HL-60 (cell line): Measurements from ENCODE around the gene ROR2.

ENCODE experiments used
- DNase-seq, 2 experiments: peaks; one replicate each; pipeline ENCODE4 v3.0.0-alpha.2; 2010 to 2020; ENCODE audit warnings: low read depth in 1 of 2, low spot score in 1 of 2
- H3K27ac ChIP-seq: fragments of 250-450 bp; sonication (Bioruptor Pico); replicated peaks from 2 replicates; pipeline ENCODE4 v1.5.1; 2020; ENCODE audit warnings: mild to moderate bottlenecking, moderate library complexity
- H3K27me3 ChIP-seq: fragments of 250-450 bp; sonication (Bioruptor Pico); 2 replicates; pipeline ENCODE4 v1.5.1; 2021; ENCODE audit warnings: mild to moderate bottlenecking, moderate library complexity; ENCODE audit not compliant: insufficient read depth, poor library complexity, severe bottlenecking
- H3K4me3 ChIP-seq: replicated peaks from 2 replicates; pipeline ENCODE4 v1.5.1; 2011; ENCODE audit warnings: mild to moderate bottlenecking, control low read depth, low read length; ENCODE audit not compliant: insufficient read depth
- GABPA ChIP-seq: IDR thresholded peaks from 2 replicates; pipeline ENCODE4 v1.6.1; 2012; ENCODE audit warnings: low read depth
- POLR2AphosphoS5 ChIP-seq: IDR thresholded peaks from 2 replicates; pipeline ENCODE4 v1.6.1; 2012; ENCODE audit warnings: low read depth
- SPI1 ChIP-seq: IDR thresholded peaks from 2 replicates; pipeline ENCODE4 v1.6.1; 2012; ENCODE audit warnings: low read depth, mild to moderate bottlenecking, borderline replicate concordance
- TF ChIP-seq, protein P1 (sequence below): IDR thresholded peaks from 2 replicates; pipeline ENCODE4 v1.6.1; 2012; ENCODE audit warnings: low read depth; ENCODE audit not compliant: insufficient replicate concordance
- TF ChIP-seq, protein P2 (sequence below): IDR thresholded peaks from one replicate; pipeline ENCODE4 v1.5.1; 2011; ENCODE audit warnings: low read length, control low read depth, inconsistent platforms; ENCODE audit not compliant: insufficient read depth

The ROR2 gene

DNA sequence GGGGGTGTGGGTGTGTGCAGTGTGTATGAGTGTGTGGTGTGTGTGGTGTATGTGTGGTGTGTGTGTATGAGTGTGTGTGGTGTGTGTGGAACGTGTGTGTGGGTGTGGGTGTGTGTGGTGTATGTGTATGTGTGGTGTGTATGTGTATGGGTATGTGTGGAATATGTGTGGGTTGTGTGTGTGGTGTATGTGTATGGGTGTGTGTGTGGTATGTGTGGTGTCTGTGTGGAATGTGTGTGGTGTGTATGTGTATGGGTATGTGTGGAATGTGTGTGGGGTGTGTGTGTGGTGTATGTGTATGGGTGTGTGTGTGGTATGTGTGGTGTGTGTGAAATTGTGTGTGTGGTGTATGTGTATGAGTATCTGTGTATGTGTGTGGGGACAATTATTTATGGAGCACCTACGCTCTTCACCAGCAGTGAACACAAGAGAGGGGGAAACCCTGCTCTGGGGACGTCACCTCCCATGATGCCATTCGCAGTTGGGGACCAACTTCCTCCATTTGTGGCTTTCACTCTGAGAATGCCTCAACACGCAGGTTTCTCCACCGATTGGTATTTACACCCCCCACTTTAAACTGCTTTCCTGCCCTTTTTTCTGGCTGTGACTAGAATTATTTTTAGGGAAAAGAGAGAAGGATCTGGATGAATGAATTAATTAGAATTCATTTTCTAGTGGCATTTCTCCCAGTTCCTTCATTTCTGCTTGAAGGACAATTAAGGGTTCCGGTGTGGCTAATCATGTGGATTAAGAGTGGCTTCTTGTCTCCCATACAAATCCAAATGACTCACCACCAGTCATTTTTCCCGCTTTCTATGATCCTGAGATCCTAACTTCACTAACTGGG is 238.1 kb downstream of the ROR2 start:
- TF ChIP-seq, protein P1, sequence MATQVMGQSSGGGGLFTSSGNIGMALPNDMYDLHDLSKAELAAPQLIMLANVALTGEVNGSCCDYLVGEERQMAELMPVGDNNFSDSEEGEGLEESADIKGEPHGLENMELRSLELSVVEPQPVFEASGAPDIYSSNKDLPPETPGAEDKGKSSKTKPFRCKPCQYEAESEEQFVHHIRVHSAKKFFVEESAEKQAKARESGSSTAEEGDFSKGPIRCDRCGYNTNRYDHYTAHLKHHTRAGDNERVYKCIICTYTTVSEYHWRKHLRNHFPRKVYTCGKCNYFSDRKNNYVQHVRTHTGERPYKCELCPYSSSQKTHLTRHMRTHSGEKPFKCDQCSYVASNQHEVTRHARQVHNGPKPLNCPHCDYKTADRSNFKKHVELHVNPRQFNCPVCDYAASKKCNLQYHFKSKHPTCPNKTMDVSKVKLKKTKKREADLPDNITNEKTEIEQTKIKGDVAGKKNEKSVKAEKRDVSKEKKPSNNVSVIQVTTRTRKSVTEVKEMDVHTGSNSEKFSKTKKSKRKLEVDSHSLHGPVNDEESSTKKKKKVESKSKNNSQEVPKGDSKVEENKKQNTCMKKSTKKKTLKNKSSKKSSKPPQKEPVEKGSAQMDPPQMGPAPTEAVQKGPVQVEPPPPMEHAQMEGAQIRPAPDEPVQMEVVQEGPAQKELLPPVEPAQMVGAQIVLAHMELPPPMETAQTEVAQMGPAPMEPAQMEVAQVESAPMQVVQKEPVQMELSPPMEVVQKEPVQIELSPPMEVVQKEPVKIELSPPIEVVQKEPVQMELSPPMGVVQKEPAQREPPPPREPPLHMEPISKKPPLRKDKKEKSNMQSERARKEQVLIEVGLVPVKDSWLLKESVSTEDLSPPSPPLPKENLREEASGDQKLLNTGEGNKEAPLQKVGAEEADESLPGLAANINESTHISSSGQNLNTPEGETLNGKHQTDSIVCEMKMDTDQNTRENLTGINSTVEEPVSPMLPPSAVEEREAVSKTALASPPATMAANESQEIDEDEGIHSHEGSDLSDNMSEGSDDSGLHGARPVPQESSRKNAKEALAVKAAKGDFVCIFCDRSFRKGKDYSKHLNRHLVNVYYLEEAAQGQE: no peak
- no peak for TF ChIP-seq POLR2AphosphoS5
- TF ChIP-seq SPI1: no peak
- no peak for TF ChIP-seq GABPA
- TF ChIP-seq, protein P2, sequence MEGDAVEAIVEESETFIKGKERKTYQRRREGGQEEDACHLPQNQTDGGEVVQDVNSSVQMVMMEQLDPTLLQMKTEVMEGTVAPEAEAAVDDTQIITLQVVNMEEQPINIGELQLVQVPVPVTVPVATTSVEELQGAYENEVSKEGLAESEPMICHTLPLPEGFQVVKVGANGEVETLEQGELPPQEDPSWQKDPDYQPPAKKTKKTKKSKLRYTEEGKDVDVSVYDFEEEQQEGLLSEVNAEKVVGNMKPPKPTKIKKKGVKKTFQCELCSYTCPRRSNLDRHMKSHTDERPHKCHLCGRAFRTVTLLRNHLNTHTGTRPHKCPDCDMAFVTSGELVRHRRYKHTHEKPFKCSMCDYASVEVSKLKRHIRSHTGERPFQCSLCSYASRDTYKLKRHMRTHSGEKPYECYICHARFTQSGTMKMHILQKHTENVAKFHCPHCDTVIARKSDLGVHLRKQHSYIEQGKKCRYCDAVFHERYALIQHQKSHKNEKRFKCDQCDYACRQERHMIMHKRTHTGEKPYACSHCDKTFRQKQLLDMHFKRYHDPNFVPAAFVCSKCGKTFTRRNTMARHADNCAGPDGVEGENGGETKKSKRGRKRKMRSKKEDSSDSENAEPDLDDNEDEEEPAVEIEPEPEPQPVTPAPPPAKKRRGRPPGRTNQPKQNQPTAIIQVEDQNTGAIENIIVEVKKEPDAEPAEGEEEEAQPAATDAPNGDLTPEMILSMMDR: no peak
- no peak overlapping the region for H3K4me3 ChIP-seq
- H3K27ac ChIP-seq: peak overlapping the region; percentile 45
- H3K27me3 ChIP-seq: no peaks in the 10 kb centered on the region
- DNase-seq: peak in 1 of 2 experiments; percentile 82

DNA sequence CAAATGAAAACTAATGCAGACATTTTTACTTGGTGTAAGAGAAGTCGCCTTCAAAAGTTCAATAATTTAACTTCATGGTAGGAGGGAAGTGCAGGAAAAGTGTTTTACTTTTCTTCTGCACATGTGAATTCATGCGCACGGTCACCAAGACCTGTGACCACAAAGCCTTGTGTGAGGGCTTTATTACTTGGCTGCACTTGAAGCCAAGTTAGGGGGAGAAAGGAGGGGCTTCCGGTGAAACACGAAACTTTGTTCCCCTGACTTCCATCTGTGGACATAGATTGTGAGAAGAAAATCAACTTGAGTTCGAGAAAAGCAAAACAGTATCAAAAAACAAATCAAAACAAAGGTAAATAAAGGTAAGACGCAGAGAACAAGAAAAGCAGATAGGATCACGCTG is 239.9 kb downstream of the ROR2 start:
- no peaks in the 10 kb centered on the region for H3K27me3 ChIP-seq
- no peak for DNase-seq
- no peak for TF ChIP-seq SPI1
- no peak for TF ChIP-seq GABPA
- no peak overlapping the region for H3K4me3 ChIP-seq
- H3K27ac ChIP-seq: no peak overlapping the region

DNA sequence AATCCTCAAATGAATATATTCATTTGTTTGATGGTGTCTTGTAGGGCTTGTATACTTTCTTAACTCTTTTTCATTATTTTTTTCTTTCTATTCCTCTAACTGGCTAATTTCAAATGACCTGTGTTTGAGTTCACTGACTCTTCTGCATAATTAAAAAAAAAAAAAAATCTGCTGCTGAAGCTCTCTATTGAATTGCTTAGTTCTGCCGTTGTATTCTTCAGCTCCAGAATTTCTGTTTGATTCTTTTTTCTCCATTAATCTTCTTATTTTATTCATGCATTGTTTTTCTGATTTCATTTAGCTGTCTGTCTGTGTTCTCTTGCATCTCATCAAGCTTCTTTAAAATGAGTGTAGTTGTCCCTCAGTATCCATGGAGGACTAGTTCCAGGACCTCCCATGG is 244.6 kb downstream of the ROR2 start:
- Histone ChIP-seq H3K27ac (no peak overlapping the region), H3K4me3 (no peak overlapping the region), H3K27me3 (no peaks in the 10 kb centered on the region)
- no peak for TF ChIP-seq SPI1
- TF ChIP-seq POLR2AphosphoS5: no peak
- TF ChIP-seq GABPA: no peak
- TF ChIP-seq, protein P2: no peak
- TF ChIP-seq, protein P1: no peak
- DNase-seq: no peak

DNA sequence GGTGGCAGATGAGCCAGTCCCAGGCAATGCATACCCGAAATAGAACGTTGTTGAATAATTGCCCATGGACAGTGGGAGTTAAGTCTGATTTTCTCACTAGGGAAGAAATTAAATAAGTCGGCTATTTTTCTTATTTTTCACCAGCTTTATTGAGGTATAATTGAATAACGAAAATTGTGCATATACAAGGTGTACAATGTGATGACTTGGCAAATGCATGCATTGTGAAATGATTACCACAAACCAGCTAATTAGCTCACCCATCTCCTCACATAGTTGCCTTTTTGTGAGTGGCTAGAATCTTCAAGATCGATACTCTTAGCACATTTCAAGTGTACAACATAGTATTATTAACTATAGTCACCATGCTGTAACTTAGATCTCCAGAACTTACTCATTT is 249.6 kb downstream of the ROR2 start:
- no peak overlapping the region for H3K27ac ChIP-seq
- H3K27me3 ChIP-seq: no peaks in the 10 kb centered on the region
- no peak overlapping the region for H3K4me3 ChIP-seq
- DNase-seq: no peak
- TF ChIP-seq, protein P1: no peak
- TF ChIP-seq GABPA: no peak
